SK-N-SH (cell line): ENCODE measurements around the gene FBXO15. TPM values are rescaled to one million over a fixed set of nuclear protein-coding genes. Genes with fewer than 3 reads are reported as not detected.
A peak's percentile ranks its signal among the peaks of the same experiment; 100 is the strongest.

Source experiments
- CTCF ChIA-PET: fragments of 300-600, 350-600 bp; formaldehyde crosslinking; extraction: SDS; loops from one replicate; lab custom pipeline; 2021; lab: Yijun Ruan, JAX
- POLR2A ChIA-PET: fragments of 350-600 bp; sonication (Branson Sonifier 250); formaldehyde crosslinking; extraction: SDS; loops from one replicate; lab custom pipeline; 2020; ENCODE audit warnings: antibody characterized with exemption, inconsistent platforms; lab: Yijun Ruan, JAX
- DNase-seq: peaks from one replicate; pipeline ENCODE4 v3.0.0; 2012
- H2AFZ ChIP-seq: fragments of 200-600 bp; sonication (generic); 2 replicates; pipeline ENCODE4 v1.8.1; 2016; ENCODE audit warnings: antibody characterized with exemption, mild to moderate bottlenecking, low read depth
- H3F3A ChIP-seq: fragments of 200-600 bp; sonication (generic); replicated peaks from 2 replicates; pipeline ENCODE3; 2016; ENCODE audit warnings: antibody characterized with exemption, mild to moderate bottlenecking; ENCODE audit not compliant: insufficient read depth
- H3K27ac ChIP-seq, 2 experiments: fragments of 200-500 bp in 1 of 2; fragments of 200-600 bp in 1 of 2; sonication (Bioruptor generic) in 1 of 2; sonication (generic), shearing (Covaris generic) in 1 of 2; 2 replicates each; pipeline versions ENCODE4 v1.5.1 to v1.6.1; 2014 to 2016; ENCODE audit warnings: low read depth in 2 of 2, inconsistent platforms in 1 of 2, low read length in 1 of 2, mild to moderate bottlenecking in 1 of 2, mixed read lengths in 1 of 2
- H3K27me3 ChIP-seq: fragments of 200-600 bp; sonication (generic), shearing (Covaris generic); 2 replicates; pipeline ENCODE4 v1.6.1; 2016; ENCODE audit warnings: mixed run types; ENCODE audit not compliant: insufficient read depth
- H3K36me3 ChIP-seq, 2 experiments: fragments of 200-500 bp in 1 of 2; fragments of 200-600 bp in 1 of 2; sonication (Bioruptor generic) in 1 of 2; sonication (generic) in 1 of 2; replicated peaks in 1 of 2; 2 replicates each; pipeline versions ENCODE3 to v1.5.1; 2014 to 2016; ENCODE audit warnings: low read length in 1 of 2, mild to moderate bottlenecking in 1 of 2; ENCODE audit not compliant: insufficient read depth in 2 of 2, control insufficient read depth in 1 of 2
- H3K4me1 ChIP-seq, 2 experiments: fragments of 200-500 bp in 1 of 2; fragments of 200-600 bp in 1 of 2; sonication (Bioruptor generic) in 1 of 2; sonication (generic), shearing (Covaris generic) in 1 of 2; 2 replicates each; pipeline versions ENCODE4 v1.5.1 to v1.6.1; 2014 to 2016; ENCODE audit warnings: low read depth in 1 of 2, low read length in 1 of 2, mixed run types in 1 of 2; ENCODE audit not compliant: insufficient read depth in 2 of 2, control insufficient read depth in 1 of 2
- H3K4me2 ChIP-seq: fragments of 200-600 bp; sonication (generic), shearing (Covaris generic); 2 replicates; pipeline ENCODE4 v1.6.1; 2017; ENCODE audit warnings: mixed run types
- H3K4me3 ChIP-seq, 2 experiments: fragments of 200-500 bp in 1 of 2; fragments of 200-600 bp in 1 of 2; sonication (Bioruptor generic) in 1 of 2; sonication (generic), shearing (Covaris generic) in 1 of 2; 2 replicates each; pipeline versions ENCODE4 v1.5.1 to v1.8.1; 2014 to 2016; ENCODE audit warnings: low read depth in 2 of 2, inconsistent platforms in 1 of 2, low read length in 1 of 2, mild to moderate bottlenecking in 1 of 2, mixed read lengths in 1 of 2, moderate library complexity in 1 of 2
- H3K79me2 ChIP-seq: fragments of 200-600 bp; sonication (generic); 2 replicates; pipeline ENCODE4 v1.8.1; 2017; ENCODE audit warnings: mild to moderate bottlenecking; ENCODE audit not compliant: insufficient read depth
- H3K9ac ChIP-seq: fragments of 200-600 bp; sonication (generic); 2 replicates; pipeline ENCODE4 v1.6.1; 2017; ENCODE audit warnings: mixed run types
- H3K9me2 ChIP-seq: fragments of 200-600 bp; sonication (generic); 2 replicates; pipeline ENCODE4 v1.6.1; 2017; ENCODE audit warnings: mixed run types
- H3K9me3 ChIP-seq: fragments of 200-600 bp; sonication (generic); 2 replicates; pipeline ENCODE4 v1.6.1; 2017; ENCODE audit warnings: mixed run types, mild to moderate bottlenecking, moderate library complexity
- H4K20me1 ChIP-seq: fragments of 200-600 bp; sonication (generic); 2 replicates; pipeline ENCODE4 v1.6.1; 2017; ENCODE audit warnings: mild to moderate bottlenecking, mixed run types; ENCODE audit not compliant: insufficient read depth
- CTCF ChIP-seq: fragments of 200-600 bp; sonication (generic); IDR thresholded peaks from 2 replicates; pipeline ENCODE4 v1.6.1; 2017; ENCODE audit warnings: antibody characterized with exemption, mild to moderate bottlenecking, moderate library complexity
- MEF2A ChIP-seq: IDR thresholded peaks from 2 replicates; pipeline ENCODE4 v1.4.0; 2012; ENCODE audit warnings: low read depth, borderline replicate concordance
- TEAD4 ChIP-seq: IDR thresholded peaks from 2 replicates; pipeline ENCODE4 v1.4.0; 2012; ENCODE audit warnings: mild to moderate bottlenecking, borderline replicate concordance; ENCODE audit not compliant: insufficient read depth
- USF1 ChIP-seq: IDR thresholded peaks from 2 replicates; pipeline ENCODE4 v1.4.0; 2012; ENCODE audit warnings: low read depth, borderline replicate concordance
- WGBS: methylation state at CpG from one replicate; pipeline ENCODE4 v1.1.6; 2017; ENCODE audit warnings: low lambda C conversion rate; 5-methylcytosine and 5-hydroxymethylcytosine counted together
- polyA plus RNA-seq, 3 experiments: library from polyadenylated mRNA; depleted of rRNA; stranded (reverse); fragments of >200 nt; gene quantifications; 2 replicates each; pipeline ENCODE4 v1.2.3, GENCODE V29; 2012

FBXO15 gene
- polyA plus RNA-seq, 1 of the 3 experiments (the other 2 are of a cell fraction), result 0.62 TPM

- TF ChIP-seq CTCF, result no peak
- no peak for TF ChIP-seq USF1
These were observed 6.2 kb upstream of the FBXO15 start (continued) for GRCh38 chr18:74153793-74154192.

- Histone ChIP-seq H2AFZ (no peak overlapping the region), H3K9me3 (no peaks in the 10 kb centered on the region), H3K27me3 (no peaks in the 10 kb centered on the region), H3K4me2 (no peak overlapping the region), H3F3A (no peaks in the 10 kb centered on the region), H3K4me1 (peaks cover 9 to 11% of the 10 kb centered on the region in 2 experiments; a peak in 2 of 4 replicates), H4K20me1 (0 out of 2 replicates have a peak, but pooled peaks cover 3% of the 10 kb centered on the region), H3K27ac (no peak overlapping the region), H3K9me2 (no peaks in the 10 kb centered on the region), H3K36me3 (peaks cover 23 to 42% of the 10 kb centered on the region in 2 experiments), H3K4me3 (no peak overlapping the region), H3K9ac (no peak overlapping the region), H3K79me2 (peaks cover 47% of the 10 kb centered on the region)
- CTCF ChIA-PET, result interaction anchor here (1.1 to 1.6 kb wide), 3 partner anchors 14 to 189 kb away, joined by 3 to 4 read pairs (median 3); no protein-coding TSS in a partner anchor
- no peak for TF ChIP-seq TEAD4
- 94% methylated on average over 4 of the region's 4 CpGs for WGBS
- POLR2A ChIA-PET, result no interaction called here
- no peak for DNase-seq
These were observed 5.7 kb upstream of the FBXO15 start for GRCh38 chr18:74153377-74153776.

GRCh38 chr18:74152857-74153256 is 5.2 kb upstream of the FBXO15 start:
- POLR2A ChIA-PET, result no interaction called here
- no peak for TF ChIP-seq MEF2A
- peak; percentile 37; the same call in 1 of the 2 replicates for TF ChIP-seq CTCF
- H3K4me1 ChIP-seq, result peaks cover 9 to 11% of the 10 kb centered on the region in 2 experiments; a peak in 2 of 4 replicates
- H2AFZ ChIP-seq, result no peak overlapping the region
- no peak for DNase-seq
- H3K9me2 ChIP-seq, result no peaks in the 10 kb centered on the region
- 92% methylated on average over 2 of the region's 2 CpGs for WGBS
- no peaks in the 10 kb centered on the region for H3F3A ChIP-seq
- no peaks in the 10 kb centered on the region for H3K9me3 ChIP-seq
- CTCF ChIA-PET, result interaction anchor here (1.1 to 1.6 kb wide), 3 partner anchors 14 to 190 kb away, joined by 3 to 4 read pairs (median 3); no protein-coding TSS in a partner anchor
- H3K9ac ChIP-seq, result no peak overlapping the region
- H3K79me2 ChIP-seq, result peaks cover 47% of the 10 kb centered on the region
- H4K20me1 ChIP-seq, result 0 out of 2 replicates have a peak, but pooled peaks cover 3% of the 10 kb centered on the region
- peaks cover 18 to 41% of the 10 kb centered on the region in 2 experiments for H3K36me3 ChIP-seq
- no peak overlapping the region for H3K4me3 ChIP-seq
- no peak overlapping the region for H3K4me2 ChIP-seq
- H3K27me3 ChIP-seq, result no peaks in the 10 kb centered on the region
- no peak overlapping the region for H3K27ac ChIP-seq
